Gastrocnemius medialis (tissue), 4 donors: ENCODE measurements around the gene EHD2. TPM values are rescaled to one million over a fixed set of nuclear protein-coding genes. Genes with fewer than 3 reads are reported as not detected.

Source experiments
- ATAC-seq, 2 donors: fragments of 150-250 bp; one replicate each; pipeline ENCODE4 v1.9.1; 2016
- DNase-seq, 2 donors: peaks; one replicate each; pipeline ENCODE4 v3.0.0-alpha.2; 2019
- H3K27ac ChIP-seq, 4 donors: fragments of 200-600 bp; sonication (generic); 1 replicate in 1 of 4; 2 replicates in 3 of 4; pipeline ENCODE4 v1.5.1; 2016 to 2018; ENCODE audit warnings: mild to moderate bottlenecking in 2 of 4, moderate library complexity in 1 of 4
- H3K27me3 ChIP-seq, 3 donors: fragments of 200-600 bp; sonication (generic) in 2 of 3; 1 replicate in 1 of 3; 2 replicates in 2 of 3; pipeline versions ENCODE4 v1.5.1 to v1.6.0; 2016 to 2019; ENCODE audit warnings: mild to moderate bottlenecking in 1 of 3, moderate library complexity in 1 of 3
- H3K36me3 ChIP-seq, 2 donors: fragments of 200-600 bp; sonication (generic) in 1 of 2; one replicate each; pipeline ENCODE4 v1.5.1; 2017 to 2018
- H3K4me1 ChIP-seq, 2 donors: fragments of 200-600 bp; sonication (generic) in 1 of 2; one replicate each; pipeline ENCODE4 v1.5.1; 2016 to 2017; ENCODE audit warnings: mild to moderate bottlenecking in 2 of 2
- H3K4me3 ChIP-seq, 4 donors: fragments of 200-600 bp; sonication (generic) in 3 of 4; 1 replicate in 1 of 4; 2 replicates in 3 of 4; pipeline ENCODE4 v1.5.1; 2016 to 2019; ENCODE audit warnings: mild to moderate bottlenecking in 2 of 4
- H3K9me3 ChIP-seq, 3 donors: fragments of 200-600 bp; sonication (generic) in 2 of 3; 1 replicate in 1 of 3; 2 replicates in 2 of 3; pipeline ENCODE4 v1.5.1; 2016 to 2019
- CTCF ChIP-seq, 5 experiments: fragments of 450-650 bp in 3 of 5; fragments of 200-600 bp in 2 of 5; sonication (generic) in 2 of 5; IDR thresholded peaks in 4 of 5; conservative IDR thresholded peaks in 1 of 5; 1 replicate in 4 of 5; 2 replicates in 1 of 5; pipeline ENCODE4 v1.5.1; 2016 to 2019; ENCODE audit warnings: antibody characterized with exemption in 5 of 5, mild to moderate bottlenecking in 3 of 5, moderate library complexity in 3 of 5
- POLR2A ChIP-seq, 2 donors: fragments of 450-650 bp; IDR thresholded peaks; one replicate each; pipeline ENCODE4 v1.6.1; 2017; ENCODE audit warnings: antibody characterized with exemption in 2 of 2, mild to moderate bottlenecking in 2 of 2, moderate library complexity in 2 of 2
- in situ Hi-C, 4 donors: fragments of 200-750 bp; cut with MboI; loops; one replicate each; pipeline versions ENCODE4 v1.15.0 to v1.8.0; 2017; ENCODE audit warnings: low sequenced_read_pairs in 4 of 4
- intact Hi-C: fragments of 100-400 bp; cut with DNase I; formaldehyde crosslinking; loops from one replicate; pipeline ENCODE4 v1.15.1; 2023; ENCODE audit warnings: low total_unique reads
- total RNA-seq, 4 donors: library from RNA; depleted of rRNA; stranded (reverse); fragments of >200 nt; gene quantifications; one replicate each; pipeline versions ENCODE4 v1.1.0 to v1.2.3, GENCODE V29; 2016

Gene EHD2
- total RNA-seq, 4 donors from 2014 or later: 10.9 to 46.6 (median 33.8) TPM

- Histone ChIP-seq H3K4me1 (no peaks in the 10 kb centered on the region), H3K27me3 (no peaks in the 10 kb centered on the region), H3K27ac (no peak overlapping the region), H3K4me3 (no peak overlapping the region), H3K36me3 (peaks cover 0 to 52% of the 10 kb centered on the region in 2 donors), H3K9me3 (no peaks in the 10 kb centered on the region)
- in situ Hi-C loops (loop anchor here in 2 of 4 donors (10.0 kb wide), 2 partner anchors 108 to 188 kb away; partner anchors contain the start of gene NAPA (in 1 of the 2)), intact Hi-C loops (no loop called here)
- DNase-seq: no peak
- no peak for ATAC-seq
- TF ChIP-seq POLR2A (IDR thresholded peaks at IDR 0.05): no peak
- TF ChIP-seq CTCF (IDR thresholded peaks at IDR 0.05 in 4 of 5, conservative IDR thresholded peaks at IDR 0.05 in 1 of 5): no peak
Measured at GRCh38 chr19:47703301-47703700, 9.9 kb upstream of the EHD2 start.

- H3K4me1 ChIP-seq: no peaks in the 10 kb centered on the region
- in situ Hi-C loops: loop anchor here in 2 of 4 donors (10.0 kb wide), 2 partner anchors 109 to 189 kb away; partner anchors contain the start of gene NAPA (in 1 of the 2)
- intact Hi-C loops: no loop called here
- peaks cover 0 to 45% of the 10 kb centered on the region in 2 donors for H3K36me3 ChIP-seq
- no peaks in the 10 kb centered on the region for H3K27me3 ChIP-seq
- no peak for ATAC-seq
- no peak overlapping the region for H3K27ac ChIP-seq
- TF ChIP-seq CTCF (IDR thresholded peaks at IDR 0.05 in 4 of 5, conservative IDR thresholded peaks at IDR 0.05 in 1 of 5) (no peak), POLR2A (IDR thresholded peaks at IDR 0.05) (no peak)
- no peak overlapping the region for H3K4me3 ChIP-seq
- no peak for DNase-seq
- no peaks in the 10 kb centered on the region for H3K9me3 ChIP-seq
Measured at GRCh38 chr19:47704024-47704423, 9.2 kb upstream of the EHD2 start.

- TF ChIP-seq CTCF (IDR thresholded peaks at IDR 0.05 in 4 of 5, conservative IDR thresholded peaks at IDR 0.05 in 1 of 5) (no peak), POLR2A (IDR thresholded peaks at IDR 0.05) (no peak)
- no peaks in the 10 kb centered on the region for H3K9me3 ChIP-seq
- intact Hi-C loops: no loop called here
- no peaks in the 10 kb centered on the region for H3K27me3 ChIP-seq
- no peak for DNase-seq
- no peak overlapping the region for H3K27ac ChIP-seq
- no peak for ATAC-seq
- no peak overlapping the region for H3K4me3 ChIP-seq
- in situ Hi-C loops: loop anchor here (5.0 to 10.0 kb wide), 4 partner anchors 110 to 267 kb away; partner anchors contain the start of gene NAPA (in 1 of the 4)
- H3K36me3 ChIP-seq: peaks cover 0 to 39% of the 10 kb centered on the region in 2 donors
- H3K4me1 ChIP-seq: no peaks in the 10 kb centered on the region
Measured at GRCh38 chr19:47704656-47705055, 8.6 kb upstream of the EHD2 start.

- H3K36me3 ChIP-seq: peaks cover 0 to 18% of the 10 kb centered on the region in 2 donors
- no peaks in the 10 kb centered on the region for H3K27me3 ChIP-seq
- no peaks in the 10 kb centered on the region for H3K4me1 ChIP-seq
- ATAC-seq (peak; percentile 81 to 89), DNase-seq (peak; percentile 36 to 71)
- no peak overlapping the region for H3K4me3 ChIP-seq
- H3K9me3 ChIP-seq: no peaks in the 10 kb centered on the region
- H3K27ac ChIP-seq: no peak overlapping the region
- in situ Hi-C loops: loop anchor here (5.0 to 10.0 kb wide), 4 partner anchors 113 to 270 kb away; partner anchors contain the start of gene NAPA (in 1 of the 4)
- TF ChIP-seq CTCF (IDR thresholded peaks at IDR 0.05 in 4 of 5, conservative IDR thresholded peaks at IDR 0.05 in 1 of 5) (peak; percentile 77 to 89 (median 87)), POLR2A (IDR thresholded peaks at IDR 0.05) (no peak)
- intact Hi-C loops: loop anchor here (1.0 kb wide), 1 partner anchor 271 kb away; no protein-coding TSS in a partner anchor
Measured at GRCh38 chr19:47707135-47707925, 5.9 kb upstream of the EHD2 start.
